K562 (cell line): ENCODE results near the gene BCL2L12. TPM values are rescaled to one million over a fixed set of nuclear protein-coding genes. Genes with fewer than 3 reads are reported as not detected.

Source experiments
- ATF7 ChIP-seq: fragments of 450-650 bp; IDR thresholded peaks from 2 replicates; pipeline ENCODE4 v1.7.1; 2014; ENCODE audit warnings: mild to moderate bottlenecking, moderate library complexity
- CREB1 ChIP-seq, 2 experiments: sonication (generic) in 1 of 2; formaldehyde crosslinking in 1 of 2; IDR thresholded peaks; 2 replicates each; pipeline versions ENCODE4 v1.6.1 to v1.8.0; 2012 to 2022; ENCODE audit warnings: inconsistent platforms in 1 of 2, mild to moderate bottlenecking in 1 of 2, missing genetic modification reagents in 1 of 2, moderate library complexity in 1 of 2
- CREB3L1 ChIP-seq: fragments of 450-650 bp; IDR thresholded peaks from 2 replicates; pipeline ENCODE4 v1.6.1; 2014; ENCODE audit warnings: low read depth, mild to moderate bottlenecking, moderate library complexity, borderline replicate concordance
- FOXJ2 ChIP-seq: fragments of 200-800 bp; sonication (Bioruptor generic); IDR thresholded peaks from 2 replicates; pipeline ENCODE4 v1.6.1; 2016; ENCODE audit warnings: missing genetic modification characterization, missing compliant biosample characterization
- GABPB2 ChIP-seq: fragments of 250-450 bp; sonication (Bioruptor Pico); conservative IDR thresholded peaks from 2 replicates; pipeline ENCODE4 v1.5.1; 2021; ENCODE audit warnings: mild to moderate bottlenecking
- HMGN3 ChIP-seq: IDR thresholded peaks from 2 replicates; pipeline ENCODE4 v1.6.1; 2011; ENCODE audit warnings: borderline replicate concordance, low read depth, mild to moderate bottlenecking, mixed read lengths, low read length; ENCODE audit not compliant: insufficient read length; ENCODE audit errors: extremely low read depth
- RB1 ChIP-seq: fragments of 450-650 bp; IDR thresholded peaks from 2 replicates; pipeline ENCODE4 v1.6.1; 2017; ENCODE audit warnings: low read depth, mild to moderate bottlenecking
- RBM39 ChIP-seq: fragments of 200-400 bp; formaldehyde crosslinking; optimal IDR thresholded peaks from 2 replicates; pipeline ENCODE3; 2018; ENCODE audit warnings: low read depth, low read length
- SNIP1 ChIP-seq: fragments of 450-650 bp; IDR thresholded peaks from 2 replicates; pipeline ENCODE4 v1.7.1; 2017; ENCODE audit warnings: low read depth, mild to moderate bottlenecking
- SUPT5H ChIP-seq: fragments of 450-650 bp; IDR thresholded peaks from 2 replicates; pipeline ENCODE4 v1.6.1; 2016
- ZHX1 ChIP-seq: fragments of 150-350 bp; conservative IDR thresholded peaks from 2 replicates; pipeline ENCODE4 v1.6.1; 2014; ENCODE audit warnings: low read length
- ZSCAN32 ChIP-seq: fragments of 450-650 bp; formaldehyde crosslinking; IDR thresholded peaks from 2 replicates; pipeline ENCODE4 v1.4.0; 2020; ENCODE audit warnings: mild to moderate bottlenecking, moderate library complexity
- polyA plus RNA-seq, 8 experiments: library from polyadenylated mRNA; depleted of rRNA in 4 of 8; stranded (reverse) in 5 of 8; unstranded in 3 of 8; fragments of >200 nt; fragmentation: Nextera tagmentation in 2 of 8; fragmentation: Illumina TruSeq in 1 of 8; extraction: Ambion mirVana in 2 of 8; extraction: Trizol in 1 of 8; gene quantifications; 2 replicates each; pipeline versions ENCODE4 v1.2.1 to v1.2.3, GENCODE V29; 2011 to 2014; ENCODE audit warnings: inconsistent platforms in 1 of 8, missing spikeins in 1 of 8
- total RNA-seq, 7 experiments: library from RNA; depleted of rRNA in 6 of 7; stranded (reverse); fragments of >200 nt in 6 of 7; fragmentation: Illumina TruSeq in 2 of 7; extraction: Trizol in 2 of 7; gene quantifications; 2 replicates each; pipeline versions ENCODE4 v1.2.1 to v1.2.3, GENCODE V29; 2011 to 2021; ENCODE audit warnings: low replicate concordance in 1 of 7
- TF ChIP-seq, protein P1 (sequence below), 2 experiments: fragments of 450-650 bp; IDR thresholded peaks; 2 replicates each; pipeline ENCODE4 v1.6.1; 2018; ENCODE audit warnings: mild to moderate bottlenecking in 2 of 2, low read depth in 1 of 2; ENCODE audit not compliant: partially characterized antibody in 2 of 2
- TF ChIP-seq, protein P2 (sequence below): sonication (generic); formaldehyde crosslinking; IDR thresholded peaks from 2 replicates; pipeline ENCODE4 v1.5.0; 2020; ENCODE audit warnings: missing genetic modification reagents

The BCL2L12 gene
- total and polyA plus RNA-seq, 9 of the 15 experiments (the other 6 are each of a cell fraction or from before 2014, with no cell fraction given): 7.4 to 263 (median 81.2) TPM

DNA sequence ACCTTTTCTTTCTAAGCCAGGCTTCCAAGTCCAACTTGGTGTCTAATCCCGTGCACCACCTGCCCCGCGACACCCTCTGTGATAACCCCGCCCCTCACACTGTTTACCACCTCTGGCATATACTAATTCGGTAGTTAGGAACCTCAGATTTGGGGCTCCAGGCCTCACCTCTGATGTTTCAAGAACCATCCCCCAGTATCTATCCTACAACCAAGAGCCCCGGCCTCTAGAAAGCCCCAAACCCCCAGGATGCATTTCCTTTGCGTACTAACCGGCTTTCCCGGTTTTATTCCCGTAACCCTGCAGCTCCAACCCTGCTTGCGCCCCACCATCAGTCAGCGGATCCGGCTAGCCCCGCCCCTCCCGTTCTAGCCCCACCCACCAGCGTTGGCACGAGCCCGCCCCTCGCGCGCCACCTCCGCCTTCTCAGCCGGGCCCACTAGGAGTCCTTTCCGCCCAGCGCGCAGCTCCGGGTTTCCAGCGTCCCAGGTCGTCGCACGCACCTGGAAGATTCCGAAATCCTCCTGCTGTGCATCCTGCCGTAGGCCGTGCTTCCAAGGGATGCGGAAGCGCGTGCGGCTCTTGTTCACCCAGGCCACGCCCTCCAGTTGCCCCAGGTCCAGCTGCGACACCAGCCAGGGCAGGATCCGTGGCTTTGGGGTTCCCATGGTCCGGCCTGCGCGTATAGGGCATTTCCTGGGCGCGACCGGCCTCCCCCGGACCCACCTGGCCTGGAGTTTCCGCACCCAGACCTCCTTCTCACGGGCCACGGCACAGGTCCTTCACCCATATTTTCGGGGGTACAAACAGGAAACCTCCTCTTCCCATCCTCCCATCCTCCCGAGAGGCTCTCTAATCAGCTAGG, 1.3 kb upstream of the BCL2L12 start (continued):
- TF ChIP-seq, protein P1, sequence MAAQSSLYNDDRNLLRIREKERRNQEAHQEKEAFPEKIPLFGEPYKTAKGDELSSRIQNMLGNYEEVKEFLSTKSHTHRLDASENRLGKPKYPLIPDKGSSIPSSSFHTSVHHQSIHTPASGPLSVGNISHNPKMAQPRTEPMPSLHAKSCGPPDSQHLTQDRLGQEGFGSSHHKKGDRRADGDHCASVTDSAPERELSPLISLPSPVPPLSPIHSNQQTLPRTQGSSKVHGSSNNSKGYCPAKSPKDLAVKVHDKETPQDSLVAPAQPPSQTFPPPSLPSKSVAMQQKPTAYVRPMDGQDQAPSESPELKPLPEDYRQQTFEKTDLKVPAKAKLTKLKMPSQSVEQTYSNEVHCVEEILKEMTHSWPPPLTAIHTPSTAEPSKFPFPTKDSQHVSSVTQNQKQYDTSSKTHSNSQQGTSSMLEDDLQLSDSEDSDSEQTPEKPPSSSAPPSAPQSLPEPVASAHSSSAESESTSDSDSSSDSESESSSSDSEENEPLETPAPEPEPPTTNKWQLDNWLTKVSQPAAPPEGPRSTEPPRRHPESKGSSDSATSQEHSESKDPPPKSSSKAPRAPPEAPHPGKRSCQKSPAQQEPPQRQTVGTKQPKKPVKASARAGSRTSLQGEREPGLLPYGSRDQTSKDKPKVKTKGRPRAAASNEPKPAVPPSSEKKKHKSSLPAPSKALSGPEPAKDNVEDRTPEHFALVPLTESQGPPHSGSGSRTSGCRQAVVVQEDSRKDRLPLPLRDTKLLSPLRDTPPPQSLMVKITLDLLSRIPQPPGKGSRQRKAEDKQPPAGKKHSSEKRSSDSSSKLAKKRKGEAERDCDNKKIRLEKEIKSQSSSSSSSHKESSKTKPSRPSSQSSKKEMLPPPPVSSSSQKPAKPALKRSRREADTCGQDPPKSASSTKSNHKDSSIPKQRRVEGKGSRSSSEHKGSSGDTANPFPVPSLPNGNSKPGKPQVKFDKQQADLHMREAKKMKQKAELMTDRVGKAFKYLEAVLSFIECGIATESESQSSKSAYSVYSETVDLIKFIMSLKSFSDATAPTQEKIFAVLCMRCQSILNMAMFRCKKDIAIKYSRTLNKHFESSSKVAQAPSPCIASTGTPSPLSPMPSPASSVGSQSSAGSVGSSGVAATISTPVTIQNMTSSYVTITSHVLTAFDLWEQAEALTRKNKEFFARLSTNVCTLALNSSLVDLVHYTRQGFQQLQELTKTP (IDR thresholded peaks at IDR 0.05; ENCODE audit: low read depth in 1 of 2, partially characterized antibody in 2 of 2): no peak
- TF ChIP-seq, protein P2, sequence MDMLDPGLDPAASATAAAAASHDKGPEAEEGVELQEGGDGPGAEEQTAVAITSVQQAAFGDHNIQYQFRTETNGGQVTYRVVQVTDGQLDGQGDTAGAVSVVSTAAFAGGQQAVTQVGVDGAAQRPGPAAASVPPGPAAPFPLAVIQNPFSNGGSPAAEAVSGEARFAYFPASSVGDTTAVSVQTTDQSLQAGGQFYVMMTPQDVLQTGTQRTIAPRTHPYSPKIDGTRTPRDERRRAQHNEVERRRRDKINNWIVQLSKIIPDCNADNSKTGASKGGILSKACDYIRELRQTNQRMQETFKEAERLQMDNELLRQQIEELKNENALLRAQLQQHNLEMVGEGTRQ: no peak
- TF ChIP-seq FOXJ2 (tag) (no peak), ATF7 (no peak), HMGN3 (peak; percentile 72), CREB1 (IDR thresholded peaks at IDR 0.05) (no peak), CREB1 (CRISPR knock-in tag; IDR thresholded peaks at IDR 0.05) (peak; percentile 34; the same call in 1 of the 2 replicates), ZSCAN32 (CRISPR knock-in tag) (0 out of 2 replicates have a peak, but pooled peaks have one; percentile 43), RB1 (peak; percentile 43; the same call in 1 of the 2 replicates), ZHX1 (no peak), GABPB2 (CRISPR knock-in tag) (no peak), CREB3L1 (no peak), SNIP1 (no peak), SUPT5H (peak; percentile 59; the same call in 1 of the 2 replicates), RBM39 (no peak)
